Right kidney (tissue), 1 donor: ENCODE results near the gene EDN2.

Experiments
- DNase-seq: peaks from one replicate; pipeline ENCODE4 v3.0.0-alpha.2; 2016

EDN2 gene

GRCh38 chr1:41518471-41518870 is 34.0 kb upstream of the EDN2 start:
- DNase-seq: no peak

- DNase-seq: no peak
These were observed 32.6 kb upstream of the EDN2 start for GRCh38 chr1:41517062-41517438.

- peak; percentile 93 for DNase-seq
These were observed 31.9 kb upstream of the EDN2 start for GRCh38 chr1:41516168-41517061.

GRCh38 chr1:41515778-41516167 is 31.3 kb upstream of the EDN2 start:
- DNase-seq: no peak

- no peak for DNase-seq
These were observed 30.7 kb upstream of the EDN2 start for GRCh38 chr1:41515131-41515678.

- no peak for DNase-seq
These were observed 29.9 kb upstream of the EDN2 start for GRCh38 chr1:41514381-41514780.

GRCh38 chr1:41513383-41513735 is 28.9 kb upstream of the EDN2 start:
- DNase-seq: peak; percentile 29

GRCh38 chr1:41512701-41513382 is 28.4 kb upstream of the EDN2 start:
- DNase-seq: no peak

GRCh38 chr1:41511239-41511540 is 26.7 kb upstream of the EDN2 start:
- no peak for DNase-seq

- no peak for DNase-seq
These were observed 26.2 kb upstream of the EDN2 start for GRCh38 chr1:41510531-41511238.

GRCh38 chr1:41509270-41509671 is 24.8 kb upstream of the EDN2 start:
- no peak for DNase-seq

GRCh38 chr1:41508290-41508689 is 23.8 kb upstream of the EDN2 start:
- DNase-seq: no peak

GRCh38 chr1:41507836-41508235 is 23.4 kb upstream of the EDN2 start:
- DNase-seq: no peak

GRCh38 chr1:41507110-41507720 is 22.7 kb upstream of the EDN2 start:
- no peak for DNase-seq

- no peak for DNase-seq
These were observed 19.9 kb upstream of the EDN2 start for GRCh38 chr1:41504114-41505035.

GRCh38 chr1:41503538-41504113 is 19.1 kb upstream of the EDN2 start:
- DNase-seq: no peak

- DNase-seq: peak; percentile 63
These were observed 18.4 kb upstream of the EDN2 start for GRCh38 chr1:41502912-41503311.

- DNase-seq: no peak
These were observed 17.1 kb upstream of the EDN2 start for GRCh38 chr1:41501581-41501980.

GRCh38 chr1:41500781-41501518 is 16.5 kb upstream of the EDN2 start:
- no peak for DNase-seq

GRCh38 chr1:41500378-41500777 is 15.9 kb upstream of the EDN2 start:
- DNase-seq: no peak

GRCh38 chr1:41499591-41499990 is 15.1 kb upstream of the EDN2 start:
- no peak for DNase-seq
